ENCODE data around the gene NEDD4L.

Gene NEDD4L

DNA sequence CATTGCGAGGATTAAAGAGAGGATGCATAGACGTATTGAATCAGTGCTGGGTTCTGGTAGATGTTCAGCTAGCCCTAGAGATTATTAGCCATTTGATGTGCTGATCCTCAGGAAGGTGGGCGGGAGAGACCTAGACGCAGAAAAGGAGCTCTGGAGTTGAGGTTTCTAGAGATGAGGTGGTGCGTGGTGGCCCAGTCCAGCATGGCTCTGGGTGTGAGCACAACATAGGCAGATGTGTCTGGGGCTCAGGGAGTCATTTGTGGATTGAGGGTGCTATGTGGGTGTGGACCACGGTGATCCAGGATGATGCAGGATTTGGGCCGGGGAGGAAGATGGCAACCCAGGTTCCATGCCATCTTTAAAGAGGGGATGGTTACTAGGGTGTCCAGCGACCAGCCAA, 102.1 kb downstream of the NEDD4L start:
- H3K9me3 Mint-ChIP-seq, result peaks cover 15% of the 10 kb centered on the region
- H3K36me3 Mint-ChIP-seq (ENCODE audit: low read depth), result peaks cover 15% of the 10 kb centered on the region
- H3K27ac Mint-ChIP-seq, result no peak overlapping the region
- no peaks in the 10 kb centered on the region for H3K27me3 Mint-ChIP-seq (ENCODE audit: low read depth, poor library complexity)
- H3K4me1 Mint-ChIP-seq, result peaks cover 23% of the 10 kb centered on the region
- DNase-seq, result no peak
- TF ChIP-seq, protein P1, sequence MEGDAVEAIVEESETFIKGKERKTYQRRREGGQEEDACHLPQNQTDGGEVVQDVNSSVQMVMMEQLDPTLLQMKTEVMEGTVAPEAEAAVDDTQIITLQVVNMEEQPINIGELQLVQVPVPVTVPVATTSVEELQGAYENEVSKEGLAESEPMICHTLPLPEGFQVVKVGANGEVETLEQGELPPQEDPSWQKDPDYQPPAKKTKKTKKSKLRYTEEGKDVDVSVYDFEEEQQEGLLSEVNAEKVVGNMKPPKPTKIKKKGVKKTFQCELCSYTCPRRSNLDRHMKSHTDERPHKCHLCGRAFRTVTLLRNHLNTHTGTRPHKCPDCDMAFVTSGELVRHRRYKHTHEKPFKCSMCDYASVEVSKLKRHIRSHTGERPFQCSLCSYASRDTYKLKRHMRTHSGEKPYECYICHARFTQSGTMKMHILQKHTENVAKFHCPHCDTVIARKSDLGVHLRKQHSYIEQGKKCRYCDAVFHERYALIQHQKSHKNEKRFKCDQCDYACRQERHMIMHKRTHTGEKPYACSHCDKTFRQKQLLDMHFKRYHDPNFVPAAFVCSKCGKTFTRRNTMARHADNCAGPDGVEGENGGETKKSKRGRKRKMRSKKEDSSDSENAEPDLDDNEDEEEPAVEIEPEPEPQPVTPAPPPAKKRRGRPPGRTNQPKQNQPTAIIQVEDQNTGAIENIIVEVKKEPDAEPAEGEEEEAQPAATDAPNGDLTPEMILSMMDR (IDR thresholded peaks at IDR 0.05), result no peak
- no peak overlapping the region for H3K4me3 Mint-ChIP-seq

DNA sequence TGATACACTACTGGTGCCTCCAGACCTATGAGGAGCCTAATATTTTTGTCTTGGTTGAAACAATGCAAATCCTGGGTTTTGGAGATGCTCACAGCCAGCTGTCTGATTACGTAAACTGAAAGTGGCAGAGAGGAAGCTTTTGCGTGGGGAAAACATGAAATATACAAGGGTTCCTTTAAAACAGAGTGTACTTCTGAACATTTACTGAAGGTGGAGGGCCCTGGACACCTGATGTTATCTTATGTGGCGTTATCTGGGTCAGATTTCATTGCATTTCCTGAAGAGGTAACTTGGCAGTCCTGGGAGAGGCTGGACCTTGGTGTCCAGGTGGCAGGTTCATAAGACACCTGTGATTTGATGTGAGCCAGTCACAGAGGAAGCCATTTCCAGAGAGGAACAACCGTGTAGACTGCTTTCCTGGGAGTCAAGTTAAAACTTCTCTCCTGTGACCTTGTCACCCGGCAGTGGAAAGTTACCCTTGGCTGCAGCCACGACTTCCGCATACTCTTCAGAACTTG, 105.0 kb downstream of the NEDD4L start:
- no peak overlapping the region for H3K4me3 Mint-ChIP-seq
- TF ChIP-seq, protein P1 (IDR thresholded peaks at IDR 0.05), result no peak
- H3K9me3 Mint-ChIP-seq, result peaks cover 8% of the 10 kb centered on the region

DNA sequence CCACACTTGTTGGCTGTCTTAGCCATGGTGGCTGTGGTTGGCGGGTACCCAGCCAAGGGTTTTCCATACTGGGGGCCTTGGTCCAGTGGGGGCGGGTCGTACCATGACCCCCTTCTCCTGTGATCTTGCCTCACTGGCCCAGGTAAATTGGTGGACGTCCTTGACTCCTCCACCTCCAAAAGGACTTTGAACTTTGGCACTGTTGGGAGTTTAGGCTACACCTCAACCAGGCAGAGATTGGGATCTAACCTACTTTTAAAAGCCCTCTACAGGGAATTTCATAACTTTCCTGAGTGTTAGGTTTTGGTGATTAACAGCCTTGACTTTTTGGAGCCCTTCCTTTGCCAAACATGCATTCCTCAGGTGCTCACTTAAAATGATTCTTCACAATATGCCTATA, 106.7 kb downstream of the NEDD4L start:
- H3K27ac Mint-ChIP-seq, result no peak overlapping the region
- no peaks in the 10 kb centered on the region for H3K9me3 Mint-ChIP-seq
- no peak for DNase-seq
- H3K36me3 Mint-ChIP-seq (ENCODE audit: low read depth), result peaks cover 3% of the 10 kb centered on the region
- H3K27me3 Mint-ChIP-seq (ENCODE audit: low read depth, poor library complexity), result no peaks in the 10 kb centered on the region
- H3K4me1 Mint-ChIP-seq, result peaks cover 16% of the 10 kb centered on the region
- H3K4me3 Mint-ChIP-seq, result no peak overlapping the region
- TF ChIP-seq, protein P1 (IDR thresholded peaks at IDR 0.05), result no peak

More for the DNA sequence above, 105.0 kb downstream of the NEDD4L start:
- Mint-ChIP-seq H3K27me3 (ENCODE audit: low read depth, poor library complexity) (no peaks in the 10 kb centered on the region), H3K4me1 (peaks cover 16% of the 10 kb centered on the region), H3K36me3 (ENCODE audit: low read depth) (peaks cover 11% of the 10 kb centered on the region), H3K27ac (no peak overlapping the region)
- no peak for DNase-seq

DNA sequence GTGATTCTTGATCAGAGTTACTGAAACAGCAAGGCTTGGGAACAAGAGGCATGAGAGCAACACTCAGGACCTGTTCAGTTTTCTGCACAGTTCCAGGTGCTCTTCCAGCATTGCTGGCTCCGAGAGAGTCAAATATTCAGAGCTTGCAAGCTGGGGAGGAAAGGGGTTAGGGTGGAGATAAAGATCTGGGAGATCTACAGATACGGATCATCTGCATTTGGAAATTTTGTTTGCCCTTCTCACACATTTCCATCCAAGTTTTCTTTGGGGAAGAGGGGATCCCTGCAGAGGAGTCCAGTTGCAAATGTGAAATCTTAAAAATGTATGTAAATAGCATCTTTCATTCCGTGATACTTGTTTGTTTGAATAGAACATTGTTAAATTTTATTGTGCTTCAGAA, 108.2 kb downstream of the NEDD4L start:
- Mint-ChIP-seq H3K27ac (no peak overlapping the region), H3K36me3 (ENCODE audit: low read depth) (peaks cover 3% of the 10 kb centered on the region), H3K4me1 (peaks cover 16% of the 10 kb centered on the region), H3K9me3 (no peaks in the 10 kb centered on the region), H3K27me3 (ENCODE audit: low read depth, poor library complexity) (no peaks in the 10 kb centered on the region), H3K4me3 (no peak overlapping the region)
- no peak for DNase-seq
- TF ChIP-seq, protein P1 (IDR thresholded peaks at IDR 0.05), result no peak

DNA sequence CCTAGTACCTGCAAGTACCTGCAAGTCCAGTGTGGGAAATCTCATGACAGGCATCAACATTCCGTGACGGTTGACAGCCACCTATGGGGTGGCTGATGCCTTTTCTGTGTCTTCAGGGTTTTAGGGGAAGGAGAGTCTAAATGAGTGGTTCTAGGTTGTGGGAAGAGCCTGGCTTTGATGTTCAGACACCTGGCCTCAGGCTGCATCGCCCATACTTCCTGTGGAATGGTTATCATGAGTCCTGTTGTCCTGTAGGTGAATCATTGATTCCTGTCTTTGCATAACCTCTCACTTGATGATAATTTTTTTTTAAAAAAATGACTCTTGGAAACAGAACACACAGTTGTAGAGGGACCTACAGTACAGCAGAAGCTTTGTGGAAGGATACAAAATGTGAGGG, 108.9 kb downstream of the NEDD4L start:
- H3K36me3 Mint-ChIP-seq (ENCODE audit: low read depth), result peaks cover 3% of the 10 kb centered on the region
- DNase-seq, result no peak
- TF ChIP-seq, protein P1 (IDR thresholded peaks at IDR 0.05), result no peak

DNA sequence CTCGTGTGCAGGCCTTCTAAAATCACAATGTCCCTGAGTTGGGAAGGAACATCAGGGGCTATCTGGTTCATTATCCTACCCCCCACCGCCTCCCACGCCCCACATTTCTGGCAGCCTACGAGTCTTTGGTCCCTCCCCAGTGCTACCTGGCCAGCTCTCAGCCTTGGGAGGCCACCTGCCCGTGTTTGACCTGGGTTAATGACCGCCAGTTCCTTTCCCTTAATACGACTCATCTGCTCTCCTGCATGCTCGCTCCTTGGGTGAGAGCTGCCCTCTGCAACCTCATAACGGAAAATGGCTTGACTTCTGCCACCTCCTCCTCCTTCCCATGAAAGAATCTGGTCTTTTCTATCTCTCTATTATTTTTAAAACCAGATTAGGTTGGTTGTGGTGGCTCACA, 112.5 kb downstream of the NEDD4L start:
- Mint-ChIP-seq H3K27ac (no peak overlapping the region), H3K36me3 (ENCODE audit: low read depth) (peaks cover 3% of the 10 kb centered on the region), H3K4me3 (no peak overlapping the region), H3K4me1 (peaks cover 4% of the 10 kb centered on the region), H3K27me3 (ENCODE audit: low read depth, poor library complexity) (peaks cover 6% of the 10 kb centered on the region), H3K9me3 (no peaks in the 10 kb centered on the region)
- TF ChIP-seq, protein P1 (IDR thresholded peaks at IDR 0.05), result no peak
- no peak for DNase-seq

More for the DNA sequence above, 108.9 kb downstream of the NEDD4L start:
- Mint-ChIP-seq H3K27ac (no peak overlapping the region), H3K4me1 (peaks cover 10% of the 10 kb centered on the region), H3K4me3 (no peak overlapping the region), H3K9me3 (no peaks in the 10 kb centered on the region), H3K27me3 (ENCODE audit: low read depth, poor library complexity) (no peaks in the 10 kb centered on the region)

Data from nephron progenitor cell (in vitro differentiated cells).